Tibial nerve (tissue), 4 donors: Measurements from ENCODE around the gene GDAP1L1. TPM values are rescaled to one million over a fixed set of nuclear protein-coding genes. Genes with fewer than 3 reads are reported as not detected.
A peak's percentile ranks its signal among the peaks of the same experiment; 100 is the strongest.

Source experiments
- DNase-seq, 2 donors: peaks; one replicate each; pipeline ENCODE4 v3.0.0-alpha.2; 2019; ENCODE audit warnings: low spot score in 2 of 2
- H3K27ac ChIP-seq, 4 donors: fragments of 200-600 bp; sonication (generic) in 3 of 4; one replicate each; pipeline ENCODE4 v1.5.1; 2017 to 2019; ENCODE audit warnings: mild to moderate bottlenecking in 1 of 4
- H3K27me3 ChIP-seq, 2 donors: fragments of 200-600 bp; sonication (generic) in 1 of 2; one replicate each; pipeline versions ENCODE4 v1.5.1 to v1.6.0; 2017 to 2019
- H3K36me3 ChIP-seq, 3 donors: fragments of 200-600 bp; sonication (generic); one replicate each; pipeline ENCODE4 v1.5.1; 2018 to 2019
- H3K4me1 ChIP-seq, 4 donors: fragments of 200-600 bp; sonication (generic) in 3 of 4; one replicate each; pipeline ENCODE4 v1.5.1; 2017 to 2019
- H3K4me3 ChIP-seq, 4 donors: fragments of 200-600 bp; sonication (generic) in 3 of 4; one replicate each; pipeline ENCODE4 v1.5.1; 2017 to 2019; ENCODE audit warnings: mild to moderate bottlenecking in 1 of 4, moderate library complexity in 1 of 4
- H3K9me3 ChIP-seq, 4 donors: fragments of 200-600 bp; sonication (generic) in 3 of 4; one replicate each; pipeline ENCODE4 v1.5.1; 2017 to 2019
- EP300 ChIP-seq, 2 donors: sonication (generic); formaldehyde crosslinking; IDR thresholded peaks; one replicate each; pipeline ENCODE4 v1.6.1; 2017; ENCODE audit warnings: antibody characterized with exemption in 2 of 2, mild to moderate bottlenecking in 1 of 2
- POLR2A ChIP-seq, 2 donors: fragments of 450-650 bp; IDR thresholded peaks; one replicate each; pipeline ENCODE4 v1.6.1; 2017; ENCODE audit warnings: antibody characterized with exemption in 2 of 2, mild to moderate bottlenecking in 2 of 2, moderate library complexity in 2 of 2
- WGBS, 2 donors: methylation state at CpG; one replicate each; pipeline ENCODE4 v1.1.5; 2018; 5-methylcytosine and 5-hydroxymethylcytosine counted together
- total RNA-seq, 4 donors: library from RNA; depleted of rRNA; stranded (reverse); fragments of >200 nt; gene quantifications; one replicate each; pipeline ENCODE4 v1.1.0, GENCODE V29; 2016
- TF ChIP-seq, protein P1 (sequence below), 5 experiments: fragments of 200-600 bp in 3 of 5; fragments of 450-650 bp in 2 of 5; sonication (generic) in 3 of 5; IDR thresholded peaks; one replicate each; pipeline ENCODE4 v1.5.1; 2016 to 2019; ENCODE audit warnings: antibody characterized with exemption in 5 of 5, mild to moderate bottlenecking in 3 of 5, moderate library complexity in 2 of 5

The GDAP1L1 gene
- total RNA-seq, 4 donors from 2014 or later = not detected

DNA sequence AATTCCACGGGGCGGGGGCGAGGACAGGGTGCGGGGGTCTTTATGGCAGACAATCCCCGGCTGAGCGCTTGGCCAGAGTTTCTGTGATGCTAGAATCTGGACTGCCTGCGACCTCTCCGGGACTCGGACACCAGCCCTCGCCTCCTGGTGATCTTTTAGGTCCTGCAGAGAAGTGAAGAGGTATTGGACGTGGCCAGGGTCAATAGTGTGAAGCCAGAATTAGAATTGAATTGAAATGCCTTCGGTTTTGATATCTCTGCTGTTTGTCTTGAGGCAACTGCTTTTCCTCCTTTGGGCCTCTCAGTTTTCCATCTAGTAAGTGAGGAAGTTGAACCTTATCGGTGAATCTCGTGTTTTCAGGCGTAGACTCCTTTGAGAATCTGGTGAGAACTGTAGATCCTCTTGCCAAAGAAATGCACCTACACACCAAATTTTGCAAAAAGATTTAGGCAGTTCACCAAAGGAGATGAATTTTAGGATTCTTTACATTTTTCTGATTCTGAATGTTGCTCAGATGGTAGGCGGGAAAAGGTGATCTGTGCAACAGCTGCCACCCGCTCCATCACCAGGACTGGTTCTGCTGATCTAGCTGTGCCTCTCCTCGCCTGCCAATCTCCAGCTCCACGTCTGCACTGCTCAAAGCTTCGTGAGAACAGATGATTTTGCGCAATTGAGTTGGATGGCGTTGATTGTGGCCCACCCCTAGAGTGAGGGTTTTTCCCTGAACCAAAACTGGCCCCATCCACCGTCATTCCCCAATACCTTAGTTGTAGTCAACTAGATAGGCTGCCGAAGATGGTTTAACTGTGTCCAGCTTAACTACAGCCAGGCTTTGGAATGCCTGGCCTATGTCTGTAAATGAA is 35.7 kb upstream of the GDAP1L1 start:
- H3K27ac ChIP-seq = peak overlapping the region; percentile 92 to 99 (median 96)
- H3K9me3 ChIP-seq = no peaks in the 10 kb centered on the region
- H3K36me3 ChIP-seq = peaks cover 0 to 11% (median 0%) of the 10 kb centered on the region in 3 donors
- H3K4me3 ChIP-seq = peak overlapping the region; percentile 41 to 97 (median 92)
- TF ChIP-seq, protein P1, sequence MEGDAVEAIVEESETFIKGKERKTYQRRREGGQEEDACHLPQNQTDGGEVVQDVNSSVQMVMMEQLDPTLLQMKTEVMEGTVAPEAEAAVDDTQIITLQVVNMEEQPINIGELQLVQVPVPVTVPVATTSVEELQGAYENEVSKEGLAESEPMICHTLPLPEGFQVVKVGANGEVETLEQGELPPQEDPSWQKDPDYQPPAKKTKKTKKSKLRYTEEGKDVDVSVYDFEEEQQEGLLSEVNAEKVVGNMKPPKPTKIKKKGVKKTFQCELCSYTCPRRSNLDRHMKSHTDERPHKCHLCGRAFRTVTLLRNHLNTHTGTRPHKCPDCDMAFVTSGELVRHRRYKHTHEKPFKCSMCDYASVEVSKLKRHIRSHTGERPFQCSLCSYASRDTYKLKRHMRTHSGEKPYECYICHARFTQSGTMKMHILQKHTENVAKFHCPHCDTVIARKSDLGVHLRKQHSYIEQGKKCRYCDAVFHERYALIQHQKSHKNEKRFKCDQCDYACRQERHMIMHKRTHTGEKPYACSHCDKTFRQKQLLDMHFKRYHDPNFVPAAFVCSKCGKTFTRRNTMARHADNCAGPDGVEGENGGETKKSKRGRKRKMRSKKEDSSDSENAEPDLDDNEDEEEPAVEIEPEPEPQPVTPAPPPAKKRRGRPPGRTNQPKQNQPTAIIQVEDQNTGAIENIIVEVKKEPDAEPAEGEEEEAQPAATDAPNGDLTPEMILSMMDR (IDR thresholded peaks at IDR 0.05) = no peak
- peak in 1 of 2 donors; percentile 87 for TF ChIP-seq POLR2A (IDR thresholded peaks at IDR 0.05)
- TF ChIP-seq EP300 (IDR thresholded peaks at IDR 0.05) = peak in 1 of 2 donors; percentile 10
- H3K27me3 ChIP-seq = no peaks in the 10 kb centered on the region
- peaks cover 0 to 59% (median 24%) of the 10 kb centered on the region in 4 donors for H3K4me1 ChIP-seq
- DNase-seq = peak in 1 of 2 donors; percentile 20
- WGBS, 2 donors = 10 to 12% methylated on average over 24 of the region's 24 CpGs

DNA sequence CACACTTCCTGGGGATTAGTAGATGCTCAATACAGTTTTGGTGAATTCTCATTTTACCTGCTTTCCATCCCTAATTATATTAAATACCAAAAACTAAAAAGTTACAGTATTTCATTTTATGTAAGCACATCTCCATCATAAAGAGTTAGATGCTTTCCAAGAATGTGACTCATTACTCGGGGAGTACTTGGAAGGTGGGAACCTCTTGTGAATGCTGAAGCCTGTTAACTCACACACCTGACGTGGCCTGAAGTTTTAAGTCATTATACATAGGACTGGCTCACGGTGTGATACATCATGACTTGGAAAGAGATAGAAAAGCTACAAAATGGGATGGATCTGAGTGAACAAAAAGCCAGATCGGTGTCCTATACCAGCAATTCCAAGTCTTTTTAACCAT is 34.3 kb upstream of the GDAP1L1 start:
- no peak for DNase-seq
- Histone ChIP-seq H3K36me3 (peaks cover 0 to 10% (median 0%) of the 10 kb centered on the region in 3 donors), H3K9me3 (no peaks in the 10 kb centered on the region), H3K27me3 (no peaks in the 10 kb centered on the region), H3K27ac (no peak overlapping the region), H3K4me3 (no peak overlapping the region), H3K4me1 (peaks cover 0 to 51% (median 20%) of the 10 kb centered on the region in 4 donors)
- WGBS, 2 donors = 80 to 85% methylated on average over 4 of the region's 4 CpGs
- TF ChIP-seq, protein P1 (IDR thresholded peaks at IDR 0.05) = no peak
- TF ChIP-seq POLR2A (IDR thresholded peaks at IDR 0.05) (no peak), EP300 (IDR thresholded peaks at IDR 0.05) (no peak)

DNA sequence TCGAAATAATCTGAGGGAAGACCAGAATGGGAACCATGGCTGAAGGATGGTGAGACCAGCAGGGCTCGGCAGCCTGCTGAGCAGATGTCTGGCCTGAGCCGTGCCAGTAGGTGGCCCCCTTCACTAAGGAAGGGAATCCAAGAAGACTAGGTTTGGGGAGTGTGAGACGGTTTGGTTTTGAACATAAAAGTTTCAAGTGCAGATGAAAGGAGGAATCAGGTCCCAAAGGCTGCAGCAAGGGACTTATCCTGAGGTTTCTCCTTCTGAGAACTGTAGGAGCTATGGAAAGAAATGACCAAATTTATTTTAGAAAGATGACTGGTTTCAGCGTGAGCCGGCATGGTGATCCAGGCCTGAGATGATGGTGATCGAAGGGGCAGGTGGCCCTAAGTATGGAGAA is 32.0 kb upstream of the GDAP1L1 start:
- no peak for TF ChIP-seq POLR2A (IDR thresholded peaks at IDR 0.05)
- TF ChIP-seq, protein P1 (IDR thresholded peaks at IDR 0.05) = peak; percentile 55 to 72 (median 65)
- TF ChIP-seq EP300 (IDR thresholded peaks at IDR 0.05) = no peak
- Histone ChIP-seq H3K9me3 (no peaks in the 10 kb centered on the region), H3K27me3 (no peaks in the 10 kb centered on the region), H3K4me3 (no peak overlapping the region), H3K27ac (no peak overlapping the region), H3K36me3 (peaks cover 0 to 21% (median 0%) of the 10 kb centered on the region in 3 donors), H3K4me1 (peaks cover 0 to 34% (median 7%) of the 10 kb centered on the region in 4 donors)
- DNase-seq = peak in 1 of 2 donors; percentile 64
- 47 to 48% methylated on average over 7 of the region's 7 CpGs for WGBS, 2 donors

DNA sequence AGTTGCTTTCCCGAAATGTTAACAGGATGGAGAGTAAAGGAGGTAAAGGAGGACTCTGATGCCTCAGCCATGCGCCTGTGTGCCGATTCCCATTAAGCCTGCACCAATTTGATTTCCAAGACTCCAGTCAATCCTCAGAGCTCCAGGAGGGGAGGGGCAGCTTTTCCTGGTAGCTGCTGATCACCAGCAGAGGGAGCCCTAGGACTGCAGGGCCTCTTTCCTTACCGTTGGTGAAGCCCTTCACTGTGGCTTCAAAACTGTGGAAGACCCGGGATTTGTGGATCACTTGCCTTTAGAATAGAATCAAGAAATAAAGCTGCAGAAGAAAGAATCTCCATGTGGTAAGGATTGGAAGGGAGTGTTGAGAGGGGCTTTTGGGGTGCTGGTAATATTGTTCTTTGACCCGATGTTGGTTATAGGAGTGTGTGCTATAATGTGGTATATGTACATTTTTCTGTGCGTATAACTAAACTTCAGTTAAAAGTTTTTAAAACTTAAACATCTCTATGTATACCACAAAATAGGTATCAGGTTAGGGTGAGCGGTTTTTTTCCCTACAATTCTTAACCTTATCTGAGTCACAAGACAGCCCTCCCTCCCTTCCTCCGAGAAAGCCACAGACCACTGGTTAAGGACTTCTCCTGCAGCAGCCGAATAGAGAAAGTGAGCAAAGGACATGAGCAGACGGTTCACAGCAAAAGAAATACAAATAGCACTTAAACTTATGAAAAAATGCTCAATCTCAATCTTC is 29.6 kb upstream of the GDAP1L1 start:
- no peaks in the 10 kb centered on the region for H3K27me3 ChIP-seq
- peaks cover 0 to 32% (median 0%) of the 10 kb centered on the region in 3 donors for H3K36me3 ChIP-seq
- peak in 1 of 2 donors; percentile 61 for DNase-seq
- TF ChIP-seq, protein P1 (IDR thresholded peaks at IDR 0.05) = peak; percentile 53 to 85 (median 69)
- peak in 1 of 2 donors; percentile 8 for TF ChIP-seq EP300 (IDR thresholded peaks at IDR 0.05)
- TF ChIP-seq POLR2A (IDR thresholded peaks at IDR 0.05) = no peak
- H3K4me1 ChIP-seq = peaks cover 0 to 22% (median 3%) of the 10 kb centered on the region in 4 donors
- no peak overlapping the region for H3K4me3 ChIP-seq
- WGBS, 2 donors = 55 to 59% methylated on average over 11 of the region's 11 CpGs
- H3K27ac ChIP-seq = no peak overlapping the region
- H3K9me3 ChIP-seq = no peaks in the 10 kb centered on the region
